SIG-M5 treated with dmso at 0.1 percent for 504 hours (cell line): ENCODE measurements around the gene TRIM40.
A peak's percentile ranks its signal among the peaks of the same experiment; 100 is the strongest.
"Not testable (repeated sequence)": the region's sequence is repeated elsewhere in the genome, so short reads cannot be mapped to it uniquely, and the experiment has no call there.

ENCODE experiments used
- DNase-seq: peaks from one replicate; lab custom pipeline; 2025; ENCODE audit not compliant: unreplicated experiment; lab: John Stamatoyannopoulos, UW

Gene TRIM40

GRCh38 chr6:30162265-30163089, 26.5 kb downstream of the TRIM40 start:
- no peak for DNase-seq

- DNase-seq: no peak
Observed at GRCh38 chr6:30163090-30163917, 27.4 kb downstream of the TRIM40 start, which contains the start of gene TRIM15. TRIM15 (plus strand) TSS chr6:30163546; CDS start chr6:30163685, 139 bp downstream.

GRCh38 chr6:30163918-30164654, 28.1 kb downstream of the TRIM40 start:
- no peak for DNase-seq

GRCh38 chr6:30164714-30165113, 28.8 kb downstream of the TRIM40 start:
- DNase-seq: no peak

GRCh38 chr6:30165238-30165637, 29.3 kb downstream of the TRIM40 start:
- not testable (repeated sequence) for DNase-seq

GRCh38 chr6:30167101-30167500, 31.2 kb downstream of the TRIM40 start:
- no peak for DNase-seq

- DNase-seq: no peak
Observed at GRCh38 chr6:30168741-30169140, 32.8 kb downstream of the TRIM40 start.

- peak; percentile 56 for DNase-seq
Observed at GRCh38 chr6:30169658-30170614, 34.0 kb downstream of the TRIM40 start.

GRCh38 chr6:30171677-30172471, 35.9 kb downstream of the TRIM40 start:
- no peak for DNase-seq

- DNase-seq: no peak
Observed at GRCh38 chr6:30172681-30173080, 36.7 kb downstream of the TRIM40 start.

GRCh38 chr6:30175765-30176164, 39.8 kb downstream of the TRIM40 start:
- DNase-seq: no peak

GRCh38 chr6:30178837-30179236, 42.9 kb downstream of the TRIM40 start:
- no peak for DNase-seq

- no peak for DNase-seq
Observed at GRCh38 chr6:30180145-30180544, 44.2 kb downstream of the TRIM40 start.

GRCh38 chr6:30184417-30185031, 48.6 kb downstream of the TRIM40 start:
- DNase-seq: no peak

GRCh38 chr6:30185846-30186484, 50.0 kb downstream of the TRIM40 start:
- DNase-seq: no peak

GRCh38 chr6:30188541-30188940, 52.6 kb downstream of the TRIM40 start:
- no peak for DNase-seq

- no peak for DNase-seq
Observed at GRCh38 chr6:30192076-30192475, 56.1 kb downstream of the TRIM40 start.
